Measurements from ENCODE around the gene PDLIM1.

DNA sequence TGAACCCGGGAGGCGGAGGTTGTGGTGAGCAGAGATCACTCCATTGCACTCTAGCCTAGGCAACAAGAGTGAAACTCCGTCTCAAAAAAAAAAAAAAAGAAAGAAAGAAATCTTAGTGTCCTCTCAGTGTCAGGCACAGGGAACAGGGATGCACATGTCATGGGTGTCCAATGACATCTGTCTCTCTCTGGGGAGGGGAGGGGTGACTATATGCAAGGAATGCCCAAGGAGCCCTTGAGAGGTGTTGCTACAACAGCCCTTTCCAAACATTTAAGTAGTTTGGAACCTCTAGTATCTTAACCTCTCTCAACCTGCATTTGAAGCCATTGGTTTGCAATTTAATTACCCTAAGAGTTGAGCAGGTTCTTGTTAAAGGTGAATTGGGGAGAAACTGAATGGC, 28.9 kb downstream of the PDLIM1 start:
- TF ChIP-seq, protein P1, sequence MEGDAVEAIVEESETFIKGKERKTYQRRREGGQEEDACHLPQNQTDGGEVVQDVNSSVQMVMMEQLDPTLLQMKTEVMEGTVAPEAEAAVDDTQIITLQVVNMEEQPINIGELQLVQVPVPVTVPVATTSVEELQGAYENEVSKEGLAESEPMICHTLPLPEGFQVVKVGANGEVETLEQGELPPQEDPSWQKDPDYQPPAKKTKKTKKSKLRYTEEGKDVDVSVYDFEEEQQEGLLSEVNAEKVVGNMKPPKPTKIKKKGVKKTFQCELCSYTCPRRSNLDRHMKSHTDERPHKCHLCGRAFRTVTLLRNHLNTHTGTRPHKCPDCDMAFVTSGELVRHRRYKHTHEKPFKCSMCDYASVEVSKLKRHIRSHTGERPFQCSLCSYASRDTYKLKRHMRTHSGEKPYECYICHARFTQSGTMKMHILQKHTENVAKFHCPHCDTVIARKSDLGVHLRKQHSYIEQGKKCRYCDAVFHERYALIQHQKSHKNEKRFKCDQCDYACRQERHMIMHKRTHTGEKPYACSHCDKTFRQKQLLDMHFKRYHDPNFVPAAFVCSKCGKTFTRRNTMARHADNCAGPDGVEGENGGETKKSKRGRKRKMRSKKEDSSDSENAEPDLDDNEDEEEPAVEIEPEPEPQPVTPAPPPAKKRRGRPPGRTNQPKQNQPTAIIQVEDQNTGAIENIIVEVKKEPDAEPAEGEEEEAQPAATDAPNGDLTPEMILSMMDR (IDR thresholded peaks at IDR 0.05), result no peak
- no peak for TF ChIP-seq POLR2A (IDR thresholded peaks at IDR 0.05)
